ENCODE results near the gene RARG. TPM values are rescaled to one million over a fixed set of nuclear protein-coding genes. Genes with fewer than 3 reads are reported as not detected.

The RARG gene
- total RNA-seq, 1 donor from 2014 or later = 101 TPM

- no peak for DNase-seq (ENCODE audit: low spot score)
Observed at GRCh38 chr12:53245286-53245685, 13.3 kb upstream of the RARG start.

DNA sequence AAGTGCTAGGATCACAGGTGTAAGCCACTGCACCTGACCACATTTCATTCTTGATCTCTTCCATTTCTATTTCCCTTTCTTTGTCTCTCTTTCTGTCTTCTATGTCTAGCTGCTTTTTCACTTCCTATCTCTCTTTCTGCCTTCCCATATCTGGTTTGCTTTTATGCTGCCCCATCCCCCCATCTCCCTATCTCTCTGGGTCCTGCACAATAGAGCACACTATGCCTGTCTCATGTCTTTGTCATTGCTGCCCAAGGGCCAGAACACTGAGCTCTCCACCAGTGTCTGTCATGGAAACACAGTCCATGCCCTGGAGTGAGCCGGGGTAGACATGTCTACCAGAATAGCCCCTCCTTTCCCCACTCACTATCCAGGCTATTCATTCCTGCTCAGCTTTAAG, 12.3 kb upstream of the RARG start:
- DNase-seq (ENCODE audit: low spot score) = no peak

DNA sequence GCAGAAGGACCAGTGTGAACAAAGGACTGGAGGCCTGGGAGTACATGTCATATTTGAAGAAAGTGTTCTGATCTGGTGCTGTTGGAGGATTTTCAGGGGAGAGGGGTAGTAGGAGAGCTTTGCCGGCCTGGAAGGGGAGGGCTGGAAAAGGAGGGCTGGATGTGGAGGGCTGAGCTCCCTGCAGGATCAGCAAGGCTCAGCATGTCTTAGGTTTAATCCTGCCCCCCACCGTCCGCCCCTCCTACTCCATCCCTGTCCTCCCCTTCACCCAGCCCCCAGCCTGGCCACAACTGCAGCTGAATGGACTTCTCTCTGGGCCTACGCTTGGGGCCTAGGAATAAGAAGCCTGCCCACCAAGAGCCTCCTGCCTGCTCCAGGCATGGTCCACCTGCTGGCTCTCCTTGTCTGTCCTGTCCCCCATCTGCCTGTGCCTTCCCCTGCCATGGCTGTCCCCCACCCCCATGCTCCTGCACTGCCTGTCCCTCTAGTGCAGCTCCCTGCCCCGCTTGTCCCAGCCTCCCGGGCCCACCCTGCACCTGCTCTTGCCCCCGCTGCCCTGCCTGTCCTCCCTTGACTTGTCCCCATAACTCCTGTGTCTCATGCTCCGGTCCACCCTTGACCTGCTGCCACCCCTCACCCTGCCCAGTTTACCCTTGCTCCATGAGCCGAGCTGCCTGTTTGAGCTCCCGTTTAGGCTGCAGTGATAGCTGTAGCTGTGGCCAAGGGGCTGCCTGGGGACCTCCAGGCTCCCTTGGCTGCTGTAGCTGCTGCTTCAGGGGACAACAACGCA, 9.8 kb upstream of the RARG start:
- DNase-seq (ENCODE audit: low spot score) = no peak

- no peak for DNase-seq (ENCODE audit: low spot score)
Observed at GRCh38 chr12:53239643-53240258, 7.7 kb upstream of the RARG start.

DNA sequence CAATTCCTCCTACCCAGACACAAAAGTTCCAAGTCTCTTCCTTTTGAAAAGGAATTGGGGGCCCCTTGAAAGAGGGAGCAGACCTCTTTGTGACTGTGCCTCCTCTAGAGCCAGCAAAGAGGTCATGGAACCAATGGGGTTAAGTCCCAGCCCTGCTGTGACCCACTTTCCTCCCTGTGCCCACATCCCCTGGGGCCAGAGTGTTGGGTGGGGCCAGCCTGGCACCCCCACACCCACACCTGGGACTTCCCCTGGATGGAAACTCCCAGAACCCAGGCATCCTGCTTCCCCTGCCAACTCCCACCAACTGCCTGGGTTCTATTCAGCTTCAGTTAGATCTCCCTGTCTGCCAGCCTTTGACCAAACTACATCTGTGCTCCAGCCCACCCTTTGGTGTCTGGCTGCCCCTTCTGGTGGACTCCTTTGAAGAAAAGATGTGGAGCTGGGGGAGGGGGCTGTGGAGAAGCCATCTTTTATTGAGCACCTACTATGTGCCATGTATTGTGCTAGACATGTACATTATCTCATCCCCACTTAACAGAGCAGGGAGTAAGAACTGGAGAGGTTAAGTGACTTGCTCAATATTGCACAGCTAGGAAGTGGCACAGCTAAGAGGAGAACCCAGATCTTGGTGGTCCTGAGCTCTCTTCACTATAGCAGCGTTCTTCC, 4.6 kb upstream of the RARG start:
- no peak for DNase-seq (ENCODE audit: low spot score)

- no peak for DNase-seq (ENCODE audit: low spot score)
Observed at GRCh38 chr12:53235742-53236442, 3.9 kb upstream of the RARG start.

- no peak for DNase-seq (ENCODE audit: low spot score)
Observed at GRCh38 chr12:53235164-53235563, 3.2 kb upstream of the RARG start.

DNA sequence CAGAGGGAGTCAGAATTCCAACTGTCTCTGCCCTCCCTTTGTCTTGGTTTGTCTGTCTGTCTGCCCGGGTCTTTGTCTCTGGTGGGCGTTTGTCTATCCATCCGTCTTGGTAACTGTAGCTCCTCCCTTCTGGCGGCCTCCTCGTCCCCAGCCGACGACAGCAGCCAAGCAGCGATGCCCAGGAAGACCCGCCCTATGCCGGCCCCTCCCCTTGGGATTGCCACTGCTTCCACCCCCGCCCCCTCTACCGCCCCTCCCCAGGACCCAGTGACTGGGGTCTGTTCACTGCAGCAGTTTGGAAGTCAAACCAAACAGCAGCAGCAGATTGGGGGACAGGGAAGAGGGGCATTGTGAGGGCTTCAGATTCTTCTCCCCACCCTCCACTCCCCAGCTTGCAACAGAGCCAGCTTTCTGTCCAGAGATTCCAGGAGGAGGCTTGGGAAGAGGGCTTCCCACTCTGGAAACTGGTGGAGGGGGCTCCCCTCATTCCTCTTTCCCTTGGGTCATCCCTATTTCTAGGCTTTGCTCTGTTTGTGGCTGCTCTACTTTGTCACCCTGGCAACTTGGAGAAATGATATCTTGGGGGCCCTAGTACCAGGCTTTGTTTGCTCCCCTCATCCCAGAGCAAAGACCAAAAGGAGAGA, 2.4 kb upstream of the RARG start:
- no peak for DNase-seq (ENCODE audit: low spot score)

- no peak for DNase-seq (ENCODE audit: low spot score)
Observed at GRCh38 chr12:53233671-53234121, 1.7 kb upstream of the RARG start.

GRCh38 chr12:53232646-53233461, 845 bp upstream of the RARG start:
- peak; percentile 89 for DNase-seq (ENCODE audit: low spot score)

DNA sequence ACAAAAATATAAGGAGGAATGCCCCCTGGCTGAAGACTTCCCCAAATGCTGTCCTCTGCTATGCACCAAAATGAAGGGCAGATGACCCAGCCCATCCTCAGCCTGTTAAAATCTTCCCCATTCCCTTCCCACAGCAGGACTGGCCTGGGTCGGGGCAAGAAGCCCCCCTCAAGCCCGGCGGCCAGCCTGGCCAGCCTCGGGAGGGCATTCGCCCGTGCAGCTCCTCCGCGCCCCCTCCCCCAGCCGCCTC, 413 bp downstream of the RARG start:
- DNase-seq (ENCODE audit: low spot score) = no peak

DNA sequence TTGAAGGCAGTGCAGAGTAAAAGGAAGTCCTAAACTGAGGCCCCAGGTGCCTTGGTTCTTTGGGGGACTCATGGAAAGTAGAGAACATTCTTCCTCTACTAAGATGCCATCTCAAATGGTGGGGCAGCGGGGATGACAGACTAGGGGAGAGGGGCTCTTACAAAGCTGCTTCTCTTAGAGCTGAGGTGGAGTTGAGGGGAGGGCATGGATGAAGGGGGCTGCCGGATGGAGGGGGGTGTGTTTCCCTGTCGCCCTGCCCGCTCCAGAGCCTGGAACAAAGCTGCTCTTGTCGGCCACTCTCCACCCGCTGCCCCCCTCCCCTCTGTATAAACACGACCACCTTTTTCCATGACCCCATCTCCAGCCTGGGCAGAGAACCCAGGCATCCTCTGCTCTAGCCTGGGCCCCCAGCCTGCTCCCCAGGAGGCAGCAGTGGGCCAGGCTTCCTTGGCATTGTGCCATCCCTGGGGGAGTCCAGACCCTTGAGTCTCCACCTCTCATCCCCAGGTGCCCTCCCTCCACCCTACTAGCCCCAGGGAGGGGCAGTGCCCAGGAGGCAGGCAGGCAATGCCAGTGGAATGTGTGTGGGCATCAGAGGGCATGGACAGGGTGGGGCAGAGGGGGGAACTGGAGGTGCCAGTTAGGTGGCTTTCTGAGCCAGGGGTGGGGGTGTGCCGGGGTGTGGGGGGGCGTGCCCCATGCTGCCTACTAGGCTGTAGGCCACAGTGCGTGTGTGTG, 1.7 kb downstream of the RARG start:
- peak; percentile 93 for DNase-seq (ENCODE audit: low spot score)

DNA sequence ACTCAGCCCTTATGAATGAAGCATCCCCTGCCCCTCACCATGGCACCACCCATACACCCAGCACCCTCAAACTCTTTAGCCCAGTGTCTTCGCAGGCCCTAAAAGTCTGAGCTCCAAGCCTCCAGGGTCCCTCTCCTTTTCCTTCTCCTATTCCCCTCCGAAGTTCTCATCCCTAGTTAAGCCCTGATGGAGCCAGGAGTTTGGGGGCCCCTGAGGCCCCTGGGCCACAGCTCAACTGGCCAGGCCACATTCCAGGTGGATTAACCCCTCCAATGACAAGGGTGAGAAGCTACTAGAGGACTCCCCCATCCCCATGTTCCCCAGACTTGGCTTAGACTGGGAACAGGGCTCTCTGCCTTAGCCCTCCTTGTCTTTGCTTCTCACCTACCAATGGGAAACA, 2.6 kb downstream of the RARG start:
- DNase-seq (ENCODE audit: low spot score) = no peak

DNA sequence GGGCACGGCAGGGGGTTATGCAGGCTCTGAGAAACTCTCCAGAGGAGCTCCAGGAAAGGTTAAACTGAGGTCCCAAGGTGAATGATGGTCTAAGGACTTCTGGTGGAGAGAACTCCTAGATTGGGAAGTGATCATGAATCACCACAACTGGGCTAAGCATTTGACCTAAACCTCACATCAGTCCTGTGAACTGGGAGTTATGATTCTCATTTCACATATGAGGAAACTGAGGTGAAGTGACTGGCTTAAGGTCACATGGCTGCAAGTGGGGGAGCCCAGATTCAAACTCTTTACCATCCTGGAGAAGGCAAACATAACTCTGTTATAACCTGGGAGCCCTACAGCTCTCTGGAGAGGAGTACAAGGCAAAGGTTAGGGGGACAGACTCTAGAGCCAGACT, 4.2 kb downstream of the RARG start:
- no peak for DNase-seq (ENCODE audit: low spot score)

- DNase-seq (ENCODE audit: low spot score) = no peak
Observed at GRCh38 chr12:53227341-53227740, 4.7 kb downstream of the RARG start.

DNA sequence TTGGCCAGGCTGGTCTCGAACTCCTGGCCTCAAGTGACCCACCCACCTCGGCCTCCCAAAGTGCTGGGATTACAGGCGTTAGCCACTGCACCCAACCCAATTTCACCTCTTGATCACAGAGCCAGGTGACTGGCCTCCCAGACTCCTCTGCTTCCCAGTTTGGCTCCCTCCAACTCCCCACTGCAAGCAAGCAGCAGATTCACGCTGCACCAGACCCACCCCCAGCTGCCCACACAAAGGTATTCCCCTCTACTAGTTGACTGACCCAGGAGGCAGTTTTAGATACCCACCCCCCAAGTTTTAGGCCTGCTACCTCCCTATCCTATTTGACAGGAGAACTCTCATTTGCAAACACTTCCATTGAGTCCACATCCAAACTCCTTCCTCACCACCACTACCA, 5.2 kb downstream of the RARG start:
- DNase-seq (ENCODE audit: low spot score) = no peak

- DNase-seq (ENCODE audit: low spot score) = no peak
Observed at GRCh38 chr12:53225635-53226424, 6.2 kb downstream of the RARG start.

DNA sequence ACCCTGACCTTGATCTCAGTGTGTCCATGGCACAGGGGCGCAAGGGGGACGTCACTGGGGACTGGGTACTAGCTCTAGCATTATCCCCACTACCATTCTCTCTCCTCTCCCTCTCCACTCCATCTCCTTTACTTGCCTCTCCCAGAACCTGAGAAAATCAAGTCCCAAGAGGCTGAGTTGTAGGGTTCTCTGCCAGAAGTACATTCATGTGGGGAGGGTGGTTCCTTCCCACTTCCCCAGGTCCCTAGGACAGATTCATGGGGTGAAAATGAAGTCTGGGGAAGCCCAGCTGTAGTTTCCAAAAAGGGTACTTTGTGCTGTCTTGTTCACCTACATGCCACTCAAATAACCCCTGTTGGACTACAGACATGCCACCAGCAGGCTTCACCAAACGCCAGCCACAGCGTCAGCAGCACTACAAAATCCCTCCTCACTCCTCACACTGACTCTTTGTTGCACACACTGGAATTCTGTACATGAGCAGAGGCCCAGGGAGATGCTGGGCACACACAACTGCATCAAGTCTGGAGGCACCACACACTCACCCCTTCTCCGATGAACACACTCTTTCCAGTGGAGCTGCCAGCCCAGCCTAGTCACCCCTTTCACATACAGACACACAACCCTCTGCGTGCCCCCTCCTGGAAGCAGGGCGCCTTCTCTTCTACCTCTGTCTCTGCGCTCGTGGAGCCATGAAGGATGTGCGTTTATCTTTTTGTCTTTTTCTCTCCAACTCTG, 6.9 kb downstream of the RARG start:
- no peak for DNase-seq (ENCODE audit: low spot score)
